Measurements from ENCODE around the gene POTEF.
"Not testable (repeated sequence)": the region's sequence is repeated elsewhere in the genome, so short reads cannot be mapped to it uniquely, and the experiment has no call there.

DNA sequence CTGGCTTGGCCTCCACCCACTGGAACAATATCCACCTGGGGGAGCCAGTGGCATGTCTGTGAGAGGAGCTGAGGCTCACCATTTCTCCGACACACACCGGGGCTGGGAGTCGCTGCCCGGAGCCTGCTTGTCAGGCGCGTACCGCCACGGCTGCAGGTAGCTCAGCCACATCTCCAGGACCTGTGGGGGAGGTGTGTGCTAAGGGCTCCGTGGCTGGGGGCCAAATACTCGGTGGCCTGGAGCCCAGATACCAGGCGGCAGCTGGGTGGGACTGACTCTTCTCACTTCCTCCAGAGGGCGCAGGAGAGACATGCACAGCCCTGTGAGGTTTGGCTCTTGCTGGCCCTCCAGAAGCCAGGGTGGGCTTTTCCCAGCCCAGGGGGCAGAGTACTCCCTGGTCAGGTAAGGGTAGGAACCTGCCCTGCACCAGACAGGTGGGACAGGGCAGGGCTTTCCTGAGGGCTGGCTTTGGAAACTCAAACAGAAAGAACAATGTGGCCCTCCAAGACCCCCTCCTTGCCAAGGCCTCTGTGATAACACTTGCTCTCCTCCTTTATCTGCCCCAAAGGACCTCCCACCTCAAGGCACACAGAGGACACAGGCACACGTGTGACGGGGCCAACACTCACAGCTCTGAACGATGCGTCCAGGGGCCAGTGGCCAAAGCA lies 27.1 kb upstream of the POTEF start:
- TF ChIP-seq, protein P1, sequence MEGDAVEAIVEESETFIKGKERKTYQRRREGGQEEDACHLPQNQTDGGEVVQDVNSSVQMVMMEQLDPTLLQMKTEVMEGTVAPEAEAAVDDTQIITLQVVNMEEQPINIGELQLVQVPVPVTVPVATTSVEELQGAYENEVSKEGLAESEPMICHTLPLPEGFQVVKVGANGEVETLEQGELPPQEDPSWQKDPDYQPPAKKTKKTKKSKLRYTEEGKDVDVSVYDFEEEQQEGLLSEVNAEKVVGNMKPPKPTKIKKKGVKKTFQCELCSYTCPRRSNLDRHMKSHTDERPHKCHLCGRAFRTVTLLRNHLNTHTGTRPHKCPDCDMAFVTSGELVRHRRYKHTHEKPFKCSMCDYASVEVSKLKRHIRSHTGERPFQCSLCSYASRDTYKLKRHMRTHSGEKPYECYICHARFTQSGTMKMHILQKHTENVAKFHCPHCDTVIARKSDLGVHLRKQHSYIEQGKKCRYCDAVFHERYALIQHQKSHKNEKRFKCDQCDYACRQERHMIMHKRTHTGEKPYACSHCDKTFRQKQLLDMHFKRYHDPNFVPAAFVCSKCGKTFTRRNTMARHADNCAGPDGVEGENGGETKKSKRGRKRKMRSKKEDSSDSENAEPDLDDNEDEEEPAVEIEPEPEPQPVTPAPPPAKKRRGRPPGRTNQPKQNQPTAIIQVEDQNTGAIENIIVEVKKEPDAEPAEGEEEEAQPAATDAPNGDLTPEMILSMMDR (IDR thresholded peaks at IDR 0.05), result peak; percentile 43 to 60 (median 46)
- TF ChIP-seq POLR2A (IDR thresholded peaks at IDR 0.05), result not testable (repeated sequence)
